Measurements from ENCODE around the gene IL4I1.

Gene IL4I1

GRCh38 chr19:49894011-49894664, 2.5 kb downstream of the IL4I1 start:
- DNase-seq = peak; percentile 45 to 58

DNA sequence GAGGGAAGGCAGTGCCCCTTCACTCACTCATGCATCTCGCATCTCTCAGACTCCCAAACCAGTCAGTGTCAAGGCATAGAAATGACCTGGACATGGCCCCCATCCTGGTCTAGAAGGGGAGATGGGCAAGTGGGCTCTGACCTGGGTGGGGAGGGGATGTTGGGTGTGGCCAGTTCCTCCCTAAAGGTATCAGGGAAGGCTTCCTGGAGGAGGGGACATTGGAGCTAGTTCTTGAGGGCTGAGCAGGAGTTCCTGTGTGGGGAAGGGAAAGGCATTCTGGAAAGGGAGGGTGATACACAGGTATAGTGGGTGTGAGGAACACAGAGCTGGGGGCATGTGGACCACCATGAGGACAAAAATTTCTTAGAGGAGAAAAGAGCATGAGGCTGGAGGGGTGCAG, 4.0 kb downstream of the IL4I1 start:
- no peak for DNase-seq

GRCh38 chr19:49891393-49891792, 5.3 kb downstream of the IL4I1 start:
- DNase-seq = no peak

DNA sequence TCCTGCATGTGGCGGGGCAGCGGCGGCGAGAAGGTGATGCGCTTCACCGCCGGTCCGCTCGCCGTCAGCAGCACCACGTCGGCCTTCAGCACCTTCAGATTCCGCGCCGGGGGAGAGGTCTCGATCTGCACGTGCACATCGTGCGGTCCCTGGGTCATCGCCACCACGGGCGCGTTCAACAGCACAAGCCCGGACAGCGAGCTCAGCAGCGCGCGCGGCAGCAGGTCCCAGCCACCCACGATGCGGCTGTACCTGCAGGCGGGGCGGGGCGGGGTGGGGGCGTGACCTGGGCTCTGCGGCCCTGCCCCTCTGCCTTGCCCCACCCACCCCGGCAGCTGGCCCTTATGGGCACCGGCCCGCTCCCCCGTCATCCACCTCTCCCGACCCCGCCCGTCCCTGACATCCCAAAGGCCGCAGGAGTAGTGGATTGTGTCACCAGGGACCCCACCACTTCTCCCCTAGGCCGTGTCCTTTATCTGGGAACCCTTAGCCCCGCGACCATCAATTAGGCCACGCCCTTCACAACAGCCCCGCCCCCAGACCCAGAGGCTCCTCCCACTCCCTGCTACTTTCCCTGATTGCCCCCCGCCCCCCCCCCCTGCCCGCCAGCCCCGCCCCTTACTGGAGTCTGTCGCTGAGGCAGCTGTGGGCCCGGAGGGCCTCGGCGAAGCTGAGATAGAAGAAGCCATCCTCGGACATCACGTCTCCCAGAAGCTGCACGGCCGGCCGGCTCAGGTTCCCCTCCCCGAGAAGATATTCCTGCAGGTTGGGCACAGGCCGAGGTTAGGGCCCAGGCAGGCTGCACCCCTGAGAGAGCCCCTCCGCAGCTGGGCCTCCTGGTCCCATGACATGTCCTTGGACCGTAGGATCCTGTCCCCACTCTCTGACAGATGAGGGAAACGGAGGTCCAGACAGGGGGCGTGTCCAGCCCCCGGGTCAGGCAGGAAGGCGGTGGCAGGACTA, 6.1 kb downstream of the IL4I1 start:
- DNase-seq = peak; percentile 68 to 70

GRCh38 chr19:49889687-49890348, 6.9 kb downstream of the IL4I1 start:
- DNase-seq = peak; percentile 73 to 80

DNA sequence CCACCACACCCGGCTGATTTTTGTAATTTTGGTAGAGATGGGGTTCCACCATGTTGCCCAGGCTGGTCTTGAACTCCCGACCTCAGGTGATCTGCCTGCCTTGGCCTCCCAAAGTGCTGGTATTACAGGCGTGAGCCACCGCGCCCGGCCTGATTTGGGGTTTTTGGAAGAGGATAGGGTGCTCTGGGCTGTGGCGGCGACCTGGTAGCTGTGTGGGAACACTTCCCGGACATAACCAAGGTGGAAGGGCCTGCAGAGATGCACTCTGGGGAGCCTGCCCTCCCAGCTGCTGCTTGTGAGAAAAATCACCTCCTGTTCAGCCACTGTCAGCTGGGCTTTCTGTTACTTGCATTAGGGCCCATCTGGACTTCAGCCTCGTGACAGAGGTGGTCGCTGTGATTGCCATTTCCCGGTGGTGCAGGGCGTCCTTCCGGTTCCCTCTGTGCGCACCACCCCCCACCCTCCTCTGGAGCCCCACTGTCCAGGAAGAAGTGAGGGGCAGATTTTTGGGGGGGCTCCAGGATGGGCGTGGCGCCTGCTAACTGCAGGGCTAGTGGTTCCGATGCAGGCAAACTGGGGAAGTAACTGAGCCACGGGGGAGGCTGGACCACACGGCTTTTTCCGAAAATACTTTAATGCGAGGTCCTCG, 7.5 kb downstream of the IL4I1 start:
- DNase-seq = no peak

- no peak for DNase-seq
These were observed 8.2 kb downstream of the IL4I1 start for GRCh38 chr19:49888510-49888824.

DNA sequence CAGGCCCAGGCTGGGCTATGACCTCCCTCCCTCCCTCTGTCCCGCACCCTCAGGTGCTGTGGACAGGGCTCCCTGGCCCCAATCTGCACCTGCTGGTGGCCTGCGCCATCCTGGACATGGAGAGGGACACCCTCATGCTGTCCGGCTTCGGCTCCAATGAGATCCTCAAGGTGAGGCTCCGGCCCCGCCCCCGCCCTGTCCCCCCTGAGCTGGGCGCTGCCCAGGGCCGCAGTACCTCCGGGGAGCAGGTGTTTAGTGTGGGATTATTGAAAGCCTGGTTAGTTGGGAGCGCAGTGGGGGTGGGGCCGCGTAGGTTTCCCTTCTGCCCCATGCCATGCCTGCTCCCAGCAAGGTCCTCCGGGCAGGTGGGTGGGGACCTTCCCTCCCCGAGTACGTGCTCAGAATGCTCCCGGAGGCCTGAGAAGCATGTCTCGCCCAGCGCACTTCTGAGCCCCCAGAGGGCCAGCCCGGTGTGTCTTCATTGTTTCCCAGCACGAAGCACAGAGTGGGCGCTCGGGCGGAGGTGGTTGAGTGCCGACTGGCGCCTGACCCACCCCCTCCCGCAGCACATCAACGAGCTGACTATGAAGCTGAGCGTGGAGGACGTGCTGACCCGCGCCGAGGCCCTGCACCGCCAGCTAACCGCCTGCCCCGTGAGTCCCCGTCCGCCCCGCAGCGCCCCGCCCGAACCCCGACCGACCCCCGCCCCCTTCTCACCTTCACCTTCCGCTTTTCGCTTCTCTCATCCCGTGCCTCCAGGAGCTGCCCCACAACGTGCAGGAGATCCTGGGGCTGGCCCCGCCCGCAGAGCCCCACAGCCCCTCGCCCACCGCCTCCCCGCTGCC, 8.8 kb downstream of the IL4I1 start:
- DNase-seq = no peak

- no peak for DNase-seq
These were observed 9.5 kb downstream of the IL4I1 start for GRCh38 chr19:49887037-49887664.

DNA sequence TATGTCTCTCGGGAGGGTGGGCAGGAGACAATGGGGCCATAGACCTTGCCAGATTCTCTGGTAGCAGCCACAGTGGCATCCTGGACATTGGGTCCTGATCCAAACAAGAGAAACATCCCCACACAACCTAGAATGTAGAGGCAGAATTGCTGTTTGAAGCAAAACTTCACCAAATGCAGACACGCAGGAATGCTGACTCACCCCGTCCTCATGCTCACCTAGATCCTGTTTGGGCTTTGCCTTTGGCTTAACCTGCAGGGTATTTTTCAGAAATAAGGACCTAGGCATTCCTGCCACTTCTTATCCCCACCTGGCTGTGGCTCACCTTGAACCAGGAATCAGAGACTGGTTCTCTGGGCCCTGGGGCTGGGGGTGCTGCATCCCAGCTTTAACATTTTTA, 11.9 kb downstream of the IL4I1 start:
- no peak for DNase-seq

GRCh38 chr19:49884109-49884508, 12.6 kb downstream of the IL4I1 start:
- no peak for DNase-seq

DNA sequence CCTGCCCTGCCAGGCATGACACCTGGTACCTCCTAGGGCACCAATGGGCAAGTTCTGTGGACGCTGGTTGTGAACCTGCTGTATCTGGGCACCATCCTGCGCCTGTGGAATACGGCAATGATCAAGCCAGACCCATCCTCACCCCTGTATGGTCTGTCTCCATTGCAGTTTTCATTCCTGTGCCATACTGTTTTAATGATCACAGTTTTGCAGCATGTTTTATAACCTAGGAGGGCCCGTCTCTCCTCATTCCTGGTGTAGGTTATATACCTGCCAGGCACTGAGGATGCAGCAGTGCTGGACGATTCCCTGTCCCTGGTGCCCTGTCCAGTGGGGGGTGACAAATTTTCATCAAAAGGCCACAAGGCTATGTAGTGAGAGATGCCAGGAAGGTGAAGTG, 13.6 kb downstream of the IL4I1 start:
- DNase-seq = no peak

DNA sequence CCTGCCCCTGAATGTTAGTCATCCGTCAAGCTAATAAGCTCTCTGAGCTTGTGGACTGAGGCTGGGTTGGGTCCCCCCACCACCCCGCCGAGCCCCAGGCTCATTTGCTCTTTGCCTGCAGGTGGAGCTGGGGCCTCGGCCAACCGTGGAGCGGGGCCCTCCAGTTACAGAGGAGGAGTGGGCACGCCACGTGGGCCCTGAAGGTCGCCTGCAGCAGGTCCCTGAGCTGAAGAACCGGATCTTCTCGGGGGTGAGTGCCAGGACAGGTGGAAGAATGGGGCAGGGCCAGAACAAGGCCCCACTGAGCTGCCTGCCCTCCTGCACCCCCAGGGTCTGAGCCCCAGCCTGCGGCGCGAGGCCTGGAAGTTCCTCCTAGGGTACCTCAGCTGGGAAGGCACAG, 14.0 kb downstream of the IL4I1 start:
- no peak for DNase-seq

GRCh38 chr19:49881672-49882394, 14.9 kb downstream of the IL4I1 start:
- DNase-seq = no peak

GRCh38 chr19:49881186-49881585, 15.5 kb downstream of the IL4I1 start:
- DNase-seq = no peak

GRCh38 chr19:49880162-49880869, 16.4 kb downstream of the IL4I1 start:
- no peak for DNase-seq

- no peak for DNase-seq
These were observed 17.3 kb downstream of the IL4I1 start for GRCh38 chr19:49879243-49879963.

DNA sequence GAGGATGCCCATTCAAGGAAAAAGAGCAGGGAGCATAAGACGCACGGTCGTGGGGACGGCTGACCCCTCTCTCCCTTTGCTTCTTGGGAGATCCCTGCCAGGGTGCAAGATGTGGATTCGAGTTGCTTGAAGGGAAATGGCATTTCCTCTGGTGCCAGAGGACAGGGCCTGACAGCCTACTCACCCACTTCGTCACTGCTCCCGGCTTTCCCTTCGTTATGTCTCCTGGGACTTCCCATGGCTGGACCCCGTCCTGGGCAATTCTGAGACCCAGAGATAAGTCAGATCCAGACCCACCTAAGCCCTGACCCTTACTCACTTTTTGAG, 18.0 kb downstream of the IL4I1 start:
- no peak for DNase-seq

DNA sequence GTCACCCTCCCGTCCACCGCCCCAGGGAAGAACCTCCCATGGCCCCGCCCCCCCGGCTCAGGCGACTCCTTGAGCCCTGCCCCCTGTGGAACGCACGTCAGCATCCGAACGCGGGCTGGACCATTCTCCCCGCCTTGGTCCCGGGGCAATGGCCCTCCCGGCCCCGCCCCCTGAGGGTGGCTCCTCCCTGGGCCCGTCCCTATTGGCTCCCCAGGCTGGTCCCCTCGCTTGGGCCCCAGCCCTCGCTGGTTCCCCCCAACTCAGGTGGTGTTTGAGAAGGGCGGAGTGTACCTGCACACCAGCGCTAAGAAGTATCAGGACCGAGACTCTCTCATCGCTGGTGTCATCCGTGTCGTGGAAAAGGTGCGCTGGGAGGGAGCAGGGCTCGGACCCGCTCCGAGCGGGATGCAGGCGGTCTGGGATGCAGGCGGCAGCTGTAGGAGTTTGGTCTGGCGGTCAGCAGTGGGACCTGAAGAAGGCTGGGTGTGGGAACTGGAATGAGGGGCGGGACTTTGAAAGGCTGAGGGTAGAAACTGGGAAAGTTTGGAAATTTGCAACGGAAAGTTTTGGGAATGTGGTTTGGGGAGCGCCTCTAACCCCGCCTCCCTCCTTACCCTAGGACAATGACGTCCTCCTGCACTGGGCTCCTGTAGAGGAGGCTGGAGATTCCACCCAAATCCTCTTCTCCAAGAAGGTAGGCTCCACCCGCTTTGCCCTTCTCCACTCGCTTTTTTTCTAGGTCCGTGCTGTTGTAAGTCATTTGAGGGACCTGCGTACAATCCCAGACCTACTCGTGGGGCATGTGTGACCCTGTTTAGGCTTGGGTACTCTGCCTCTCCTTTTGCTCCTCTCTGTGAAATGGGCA, 18.6 kb downstream of the IL4I1 start:
- peak; percentile 100 for DNase-seq

Data from activated CD4-positive, alpha-beta T cell treated with anti-CD3 and anti-CD28 coated beads, Interleukin-2, amount 50 U/mL, for 48 hours (primary cell).